ENCODE results near the gene AADACL4.
"Not testable (repeated sequence)": the region's sequence is repeated elsewhere in the genome, so short reads cannot be mapped to it uniquely, and the experiment has no call there.

- not testable (repeated sequence) for TF ChIP-seq HDAC2 (IDR thresholded peaks at IDR 0.05); CTCF (IDR thresholded peaks at IDR 0.05 in 2 of 3, conservative IDR thresholded peaks at IDR 0.05 in 1 of 3; ENCODE audit: control insufficient read depth in 2 of 3, extremely low read depth in 1 of 3, insufficient read depth in 1 of 3, low read depth in 3 of 3, low read length in 3 of 3); EP300 (IDR thresholded peaks at IDR 0.05; ENCODE audit: borderline replicate concordance in 1 of 2, control insufficient read depth in 1 of 2, low read depth in 2 of 2, low read length in 2 of 2); SIN3A (IDR thresholded peaks at IDR 0.05; ENCODE audit: low read depth, low read length)
These were observed 14.1 kb downstream of the AADACL4 start for GRCh38 chr1:12657885-12658512.

Data from GM12878 (cell line).